Neural cell (in vitro differentiated cells): ENCODE measurements around the gene C4orf51. TPM values are rescaled to one million over a fixed set of nuclear protein-coding genes. Genes with fewer than 3 reads are reported as not detected.

Source experiments
- H2AFZ ChIP-seq: fragments of 200-600, 300-800 bp; sonication (generic), shearing (Covaris generic); 2 replicates; pipeline ENCODE4 v1.6.0; 2014; ENCODE audit warnings: low read depth, mild to moderate bottlenecking, antibody characterized with exemption, low read length, moderate library complexity
- H3F3A ChIP-seq: fragments of 200-600 bp; shearing (Covaris generic); 2 replicates; pipeline ENCODE4 v1.6.1; 2016; ENCODE audit warnings: mild to moderate bottlenecking, moderate library complexity, mixed read lengths, antibody characterized with exemption, low read length; ENCODE audit not compliant: insufficient read depth, poor library complexity, severe bottlenecking
- H3K27ac ChIP-seq: fragments of 200-600, 300-800 bp; sonication (generic), shearing (Covaris generic); 2 replicates; pipeline ENCODE4 v1.5.1; 2014; ENCODE audit warnings: mild to moderate bottlenecking, low read length, moderate library complexity
- H3K27me3 ChIP-seq: fragments of 300-800, 200-600 bp; sonication (generic), shearing (Covaris generic); 2 replicates; pipeline ENCODE4 v1.6.0; 2014; ENCODE audit warnings: mild to moderate bottlenecking, low read depth, low read length, moderate library complexity; ENCODE audit not compliant: insufficient read depth
- H3K36me3 ChIP-seq: fragments of 300-800, 200-600 bp; sonication (generic), shearing (Covaris generic); 2 replicates; pipeline ENCODE4 v1.5.1; 2014; ENCODE audit warnings: mild to moderate bottlenecking, antibody characterized with exemption, low read length, moderate library complexity; ENCODE audit not compliant: insufficient read depth
- H3K4me2 ChIP-seq: fragments of 300-800, 200-600 bp; sonication (generic), shearing (Covaris generic); 2 replicates; pipeline ENCODE4 v1.6.0; 2014; ENCODE audit warnings: mild to moderate bottlenecking, low read length
- H3K4me3 ChIP-seq: fragments of 300-800, 200-600 bp; sonication (generic), shearing (Covaris generic); 2 replicates; pipeline ENCODE4 v1.5.1; 2014; ENCODE audit warnings: mild to moderate bottlenecking, low read length, moderate library complexity
- H3K79me2 ChIP-seq: fragments of 200-600 bp; shearing (Covaris generic); replicated peaks from 2 replicates; pipeline ENCODE4 v1.6.0; 2014; ENCODE audit warnings: mild to moderate bottlenecking, low read length, moderate library complexity; ENCODE audit not compliant: insufficient read depth
- H3K9ac ChIP-seq: fragments of 300-800, 200-600 bp; sonication (generic), shearing (Covaris generic); 2 replicates; pipeline ENCODE4 v1.6.1; 2016; ENCODE audit warnings: mild to moderate bottlenecking, low read length, mixed read lengths
- H3K9me2 ChIP-seq: fragments of 200-600 bp; shearing (Covaris generic); 2 replicates; pipeline ENCODE4 v1.6.1; 2016; ENCODE audit warnings: mild to moderate bottlenecking, low read length, mixed read lengths; ENCODE audit not compliant: insufficient read depth
- H3K9me3 ChIP-seq: fragments of 200-600, 300-800 bp; sonication (generic), shearing (Covaris generic); 2 replicates; pipeline ENCODE4 v1.6.1; 2016; ENCODE audit warnings: mild to moderate bottlenecking, mixed run types, low read length, moderate library complexity, mixed read lengths
- H4K20me1 ChIP-seq: fragments of 200-600 bp; shearing (Covaris generic); 2 replicates; pipeline ENCODE4 v1.6.1; 2016; ENCODE audit warnings: mild to moderate bottlenecking, mixed run types; ENCODE audit not compliant: insufficient read depth
- CTCF ChIP-seq: fragments of 450-650 bp; IDR thresholded peaks from 2 replicates; pipeline ENCODE4 v1.5.1; 2014; ENCODE audit warnings: antibody characterized with exemption, mild to moderate bottlenecking, moderate library complexity; ENCODE audit not compliant: poor library complexity, severe bottlenecking
- EP300 ChIP-seq: fragments of 450-650 bp; conservative IDR thresholded peaks from 2 replicates; pipeline ENCODE4 v1.6.1; 2014; ENCODE audit warnings: antibody characterized with exemption, mild to moderate bottlenecking, moderate library complexity; ENCODE audit not compliant: poor library complexity, severe bottlenecking
- EZH2 ChIP-seq: fragments of 200-600, 300-800 bp; shearing (Covaris generic), sonication (generic); IDR thresholded peaks from 2 replicates; pipeline ENCODE4 v1.6.1; 2014; ENCODE audit warnings: antibody characterized with exemption, low read length, borderline replicate concordance, mild to moderate bottlenecking; ENCODE audit not compliant: insufficient read depth, poor library complexity, severe bottlenecking
- MXI1 ChIP-seq: fragments of 450-650 bp; conservative IDR thresholded peaks from 2 replicates; pipeline ENCODE4 v1.6.1; 2014; ENCODE audit warnings: antibody characterized with exemption, mild to moderate bottlenecking; ENCODE audit not compliant: poor library complexity, severe bottlenecking
- POLR2AphosphoS5 ChIP-seq: IDR thresholded peaks from 2 replicates; pipeline ENCODE4 v1.6.1; 2012
- RAD21 ChIP-seq: fragments of 450-650 bp; conservative IDR thresholded peaks from 2 replicates; pipeline ENCODE4 v1.6.1; 2014; ENCODE audit warnings: antibody characterized with exemption, mild to moderate bottlenecking, moderate library complexity
- SMC3 ChIP-seq: fragments of 450-650 bp; conservative IDR thresholded peaks from 2 replicates; pipeline ENCODE4 v1.6.1; 2014; ENCODE audit warnings: antibody characterized with exemption, mild to moderate bottlenecking, moderate library complexity; ENCODE audit not compliant: poor library complexity
- TAF1 ChIP-seq: IDR thresholded peaks from 2 replicates; pipeline ENCODE4 v1.6.1; 2012; ENCODE audit warnings: low read depth
- polyA plus RNA-seq: library from polyadenylated mRNA; depleted of rRNA; stranded (reverse); fragments of >200 nt; gene quantifications from 2 replicates; pipeline ENCODE4 v1.2.3, GENCODE V29; 2014
- TF ChIP-seq, protein P1 (sequence below): IDR thresholded peaks from 2 replicates; pipeline ENCODE4 v1.6.1; 2012; ENCODE audit warnings: borderline replicate concordance

C4orf51 gene
- polyA plus RNA-seq, 1 donor from 2014 or later, result not detected

DNA sequence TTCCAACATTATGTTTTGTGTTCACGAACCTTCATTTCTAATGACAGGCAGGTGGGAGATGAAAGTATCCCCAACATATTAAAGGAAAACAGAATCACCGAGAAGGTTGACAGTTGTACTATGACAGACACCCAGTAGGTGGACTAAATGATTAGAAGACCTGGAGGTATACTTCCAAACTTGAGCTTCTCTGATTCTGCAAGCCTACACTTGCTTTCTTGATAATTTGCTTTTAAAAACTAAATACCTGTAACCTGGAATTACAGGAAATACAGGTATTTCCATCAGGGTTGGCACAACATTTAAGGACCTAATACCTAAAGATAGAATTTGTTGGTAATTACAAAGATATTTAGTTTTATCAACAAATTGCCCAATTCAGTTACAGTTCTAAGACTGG lies 43.4 kb downstream of the C4orf51 start:
- Histone ChIP-seq H3K9ac (no peak overlapping the region), H3K4me3 (no peak overlapping the region), H3K27ac (no peak overlapping the region), H4K20me1 (no peaks in the 10 kb centered on the region), H2AFZ (no peak overlapping the region), H3K4me2 (no peak overlapping the region), H3K27me3 (no peaks in the 10 kb centered on the region), H3F3A (no peaks in the 10 kb centered on the region), H3K9me2 (no peaks in the 10 kb centered on the region), H3K9me3 (no peaks in the 10 kb centered on the region), H3K79me2 (no peaks in the 10 kb centered on the region), H3K36me3 (no peaks in the 10 kb centered on the region)
- TF ChIP-seq, protein P1, sequence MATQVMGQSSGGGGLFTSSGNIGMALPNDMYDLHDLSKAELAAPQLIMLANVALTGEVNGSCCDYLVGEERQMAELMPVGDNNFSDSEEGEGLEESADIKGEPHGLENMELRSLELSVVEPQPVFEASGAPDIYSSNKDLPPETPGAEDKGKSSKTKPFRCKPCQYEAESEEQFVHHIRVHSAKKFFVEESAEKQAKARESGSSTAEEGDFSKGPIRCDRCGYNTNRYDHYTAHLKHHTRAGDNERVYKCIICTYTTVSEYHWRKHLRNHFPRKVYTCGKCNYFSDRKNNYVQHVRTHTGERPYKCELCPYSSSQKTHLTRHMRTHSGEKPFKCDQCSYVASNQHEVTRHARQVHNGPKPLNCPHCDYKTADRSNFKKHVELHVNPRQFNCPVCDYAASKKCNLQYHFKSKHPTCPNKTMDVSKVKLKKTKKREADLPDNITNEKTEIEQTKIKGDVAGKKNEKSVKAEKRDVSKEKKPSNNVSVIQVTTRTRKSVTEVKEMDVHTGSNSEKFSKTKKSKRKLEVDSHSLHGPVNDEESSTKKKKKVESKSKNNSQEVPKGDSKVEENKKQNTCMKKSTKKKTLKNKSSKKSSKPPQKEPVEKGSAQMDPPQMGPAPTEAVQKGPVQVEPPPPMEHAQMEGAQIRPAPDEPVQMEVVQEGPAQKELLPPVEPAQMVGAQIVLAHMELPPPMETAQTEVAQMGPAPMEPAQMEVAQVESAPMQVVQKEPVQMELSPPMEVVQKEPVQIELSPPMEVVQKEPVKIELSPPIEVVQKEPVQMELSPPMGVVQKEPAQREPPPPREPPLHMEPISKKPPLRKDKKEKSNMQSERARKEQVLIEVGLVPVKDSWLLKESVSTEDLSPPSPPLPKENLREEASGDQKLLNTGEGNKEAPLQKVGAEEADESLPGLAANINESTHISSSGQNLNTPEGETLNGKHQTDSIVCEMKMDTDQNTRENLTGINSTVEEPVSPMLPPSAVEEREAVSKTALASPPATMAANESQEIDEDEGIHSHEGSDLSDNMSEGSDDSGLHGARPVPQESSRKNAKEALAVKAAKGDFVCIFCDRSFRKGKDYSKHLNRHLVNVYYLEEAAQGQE, result no peak
- TF ChIP-seq EZH2 (no peak), TAF1 (no peak), POLR2AphosphoS5 (no peak), RAD21 (no peak), SMC3 (no peak), MXI1 (no peak), EP300 (no peak), CTCF (no peak)

DNA sequence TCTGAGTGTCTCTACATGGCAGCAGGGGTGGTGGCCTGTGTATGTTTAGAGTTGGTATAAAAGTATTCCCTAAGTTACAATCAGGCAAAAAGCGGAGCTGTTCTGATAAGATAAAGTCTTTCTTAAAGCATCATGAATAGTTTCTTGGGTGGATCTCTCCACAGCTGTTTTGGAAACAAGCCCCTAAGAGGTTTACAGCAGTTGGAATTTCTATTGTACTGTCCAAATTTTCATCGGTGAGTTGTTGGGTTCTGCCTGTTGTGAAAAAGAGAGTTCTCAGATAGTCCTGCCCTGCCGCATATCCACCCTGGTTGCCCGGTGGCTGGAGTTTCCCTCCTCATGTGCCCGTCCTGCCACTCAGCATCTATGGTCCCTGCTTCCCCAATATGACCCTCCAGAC lies 50.1 kb downstream of the C4orf51 start:
- Histone ChIP-seq H3K79me2 (no peaks in the 10 kb centered on the region), H3K9me3 (no peaks in the 10 kb centered on the region), H3F3A (no peaks in the 10 kb centered on the region), H3K4me3 (no peak overlapping the region), H3K9me2 (no peaks in the 10 kb centered on the region), H4K20me1 (no peaks in the 10 kb centered on the region), H3K36me3 (no peaks in the 10 kb centered on the region), H3K4me2 (no peak overlapping the region), H2AFZ (no peak overlapping the region), H3K27ac (no peak overlapping the region), H3K9ac (no peak overlapping the region), H3K27me3 (no peaks in the 10 kb centered on the region)
- no peak for TF ChIP-seq EZH2

GRCh38 chr4:145731028-145731427 lies 51.1 kb downstream of the C4orf51 start:
- no peak overlapping the region for H3K4me2 ChIP-seq
- TF ChIP-seq TAF1 (no peak), POLR2AphosphoS5 (no peak), EP300 (no peak), CTCF (no peak), RAD21 (no peak), MXI1 (no peak), SMC3 (no peak), EZH2 (no peak)
- TF ChIP-seq, protein P1, result no peak
- no peaks in the 10 kb centered on the region for H3K9me3 ChIP-seq

More at GRCh38 chr4:145731028-145731427, 51.1 kb downstream of the C4orf51 start:
- Histone ChIP-seq H3K27me3 (no peaks in the 10 kb centered on the region), H3K4me3 (no peak overlapping the region), H3K9ac (no peak overlapping the region), H4K20me1 (no peaks in the 10 kb centered on the region), H2AFZ (no peak overlapping the region), H3K79me2 (no peaks in the 10 kb centered on the region), H3K27ac (no peak overlapping the region), H3K36me3 (no peaks in the 10 kb centered on the region), H3F3A (no peaks in the 10 kb centered on the region), H3K9me2 (no peaks in the 10 kb centered on the region)
